NCI-H1105 treated with DMSO at 0.1 percent for 48 hours (cell line): ENCODE measurements around the gene DNAJC22.

Experiments
- DNase-seq: peaks from one replicate; lab custom pipeline; 2025; lab: John Stamatoyannopoulos, UW

Gene DNAJC22

GRCh38 chr12:49345051-49345824 is 1.4 kb upstream of the DNAJC22 start:
- peak; percentile 22 for DNase-seq

GRCh38 chr12:49345825-49346658 is 646 bp upstream of the DNAJC22 start:
- DNase-seq = no peak

- peak; percentile 42 for DNase-seq
These were observed 864 bp downstream of the DNAJC22 start for GRCh38 chr12:49347311-49348193.

GRCh38 chr12:49348781-49349180 is 2.1 kb downstream of the DNAJC22 start:
- DNase-seq = no peak

- DNase-seq = no peak
These were observed 2.6 kb downstream of the DNAJC22 start for GRCh38 chr12:49349266-49349665.

- DNase-seq = no peak
These were observed 5.7 kb downstream of the DNAJC22 start for GRCh38 chr12:49352351-49352750.

- DNase-seq = no peak
These were observed 9.2 kb downstream of the DNAJC22 start for GRCh38 chr12:49355913-49356312.

GRCh38 chr12:49357103-49357678 is 10.5 kb downstream of the DNAJC22 start:
- DNase-seq = peak; percentile 11

GRCh38 chr12:49358483-49359141 is 11.9 kb downstream of the DNAJC22 start:
- DNase-seq = peak; percentile 62

- DNase-seq = no peak
These were observed 13.0 kb downstream of the DNAJC22 start for GRCh38 chr12:49359671-49360070.

GRCh38 chr12:49362077-49362476 is 15.4 kb downstream of the DNAJC22 start:
- no peak for DNase-seq

GRCh38 chr12:49364989-49365388 is 18.3 kb downstream of the DNAJC22 start:
- no peak for DNase-seq

- no peak for DNase-seq
These were observed 18.9 kb downstream of the DNAJC22 start for GRCh38 chr12:49365542-49365941.

GRCh38 chr12:49366096-49366651 is 19.5 kb downstream of the DNAJC22 start:
- DNase-seq = peak; percentile 41

GRCh38 chr12:49366652-49367380 is 20.1 kb downstream of the DNAJC22 start:
- DNase-seq = peak; percentile 79

- DNase-seq = peak; percentile 23
These were observed 20.9 kb downstream of the DNAJC22 start, which contains the start of gene SPATS2 for GRCh38 chr12:49367381-49368239. Gene SPATS2, plus strand, starts transcription at chr12:49367462. Its CDS starts 93,551 bp downstream, at chr12:49461013.

GRCh38 chr12:49368240-49368600 is 21.5 kb downstream of the DNAJC22 start:
- DNase-seq = no peak

GRCh38 chr12:49369411-49370145 is 22.9 kb downstream of the DNAJC22 start:
- peak; percentile 17 for DNase-seq
